ENCODE results near the gene KLK13. TPM values are rescaled to one million over a fixed set of nuclear protein-coding genes. Genes with fewer than 3 reads are reported as not detected.

The KLK13 gene
- total RNA-seq, 2 experiments from 2014 or later, result not detected

- ATAC-seq (ENCODE audit: poor library complexity) (no peak), DNase-seq (no peak)
- no peaks in the 10 kb centered on the region for H3K4me1 ChIP-seq (ENCODE audit: insufficient read depth, low read length)
- H3K27me3 Mint-ChIP-seq, result peaks cover 28% of the 10 kb centered on the region
- no peak within 1 kb of the TSS for H3K27ac Mint-ChIP-seq
- peaks cover 0 to 4% of the 10 kb centered on the region in 2 experiments for H3K9me3 ChIP-seq (ENCODE audit: control insufficient read depth in 1 of 2, insufficient read depth in 1 of 2, low read length in 2 of 2)
- no peak for TF ChIP-seq CTCF (IDR thresholded peaks at IDR 0.05)
- H3K4me3 Mint-ChIP-seq, result no peak within 1 kb of the TSS
- ChIA-PET POLR2A (no interaction called here), CTCF (no interaction called here)
- H3K9me3 Mint-ChIP-seq, result no peaks in the 10 kb centered on the region
- no peak within 1 kb of the TSS for H3K4me3 ChIP-seq (ENCODE audit: low read length)
- H3K27me3 ChIP-seq (ENCODE audit: control insufficient read depth in 1 of 2, insufficient read depth in 2 of 2, low read length in 2 of 2), result peaks cover 2 to 4% of the 10 kb centered on the region in 2 experiments
- no peaks in the 10 kb centered on the region for H3K36me3 Mint-ChIP-seq (ENCODE audit: low read depth)
- intact Hi-C loops (cut with DNase I, micrococcal nuclease), result no loop called here
- H3K27ac ChIP-seq (ENCODE audit: low read depth in 1 of 2, low read length in 2 of 2), result no peak within 1 kb of the TSS
- H3K36me3 ChIP-seq (ENCODE audit: insufficient read depth, low read length), result no peaks in the 10 kb centered on the region
- no peaks in the 10 kb centered on the region for H3K4me1 Mint-ChIP-seq (ENCODE audit: low read depth)
Observed at GRCh38 chr19:51034704-51035103, 30.2 kb downstream of the KLK13 start, which contains the start of gene KLK12. Gene KLK12 (minus strand): TSS chr19:51035002. CDS start chr19:51034621, 381 bp downstream.

- H3K36me3 ChIP-seq (ENCODE audit: insufficient read depth, low read length), result no peaks in the 10 kb centered on the region
- H3K4me1 ChIP-seq (ENCODE audit: insufficient read depth, low read length), result no peaks in the 10 kb centered on the region
- ChIA-PET CTCF (no interaction called here), POLR2A (no interaction called here)
- intact Hi-C loops (cut with DNase I, micrococcal nuclease), result no loop called here
- H3K4me3 Mint-ChIP-seq, result no peak overlapping the region
- no peak for TF ChIP-seq CTCF (IDR thresholded peaks at IDR 0.05)
- H3K9me3 ChIP-seq (ENCODE audit: control insufficient read depth in 1 of 2, insufficient read depth in 1 of 2, low read length in 2 of 2), result peaks cover 0 to 4% of the 10 kb centered on the region in 2 experiments
- no peaks in the 10 kb centered on the region for H3K9me3 Mint-ChIP-seq
- no peaks in the 10 kb centered on the region for H3K36me3 Mint-ChIP-seq (ENCODE audit: low read depth)
- H3K4me3 ChIP-seq (ENCODE audit: low read length), result no peak overlapping the region
- peaks cover 2 to 15% of the 10 kb centered on the region in 2 experiments for H3K27me3 ChIP-seq (ENCODE audit: control insufficient read depth in 1 of 2, insufficient read depth in 2 of 2, low read length in 2 of 2)
- H3K27ac Mint-ChIP-seq, result no peak overlapping the region
- H3K4me1 Mint-ChIP-seq (ENCODE audit: low read depth), result no peaks in the 10 kb centered on the region
- ATAC-seq (ENCODE audit: poor library complexity), result no peak
- H3K27ac ChIP-seq (ENCODE audit: low read depth in 1 of 2, low read length in 2 of 2), result no peak overlapping the region
- H3K27me3 Mint-ChIP-seq, result peaks cover 49% of the 10 kb centered on the region
- DNase-seq, result no peak
Observed at GRCh38 chr19:51031880-51032225, 33.0 kb downstream of the KLK13 start.

GRCh38 chr19:51031220-51031879, 33.5 kb downstream of the KLK13 start:
- Histone ChIP-seq H3K4me3 (ENCODE audit: low read length) (no peak overlapping the region), H3K27me3 (ENCODE audit: control insufficient read depth in 1 of 2, insufficient read depth in 2 of 2, low read length in 2 of 2) (peaks cover 2 to 16% of the 10 kb centered on the region in 2 experiments), H3K9me3 (ENCODE audit: control insufficient read depth in 1 of 2, insufficient read depth in 1 of 2, low read length in 2 of 2) (peaks cover 0 to 4% of the 10 kb centered on the region in 2 experiments), H3K4me1 (ENCODE audit: insufficient read depth, low read length) (no peaks in the 10 kb centered on the region), H3K36me3 (ENCODE audit: insufficient read depth, low read length) (no peaks in the 10 kb centered on the region), H3K27ac (ENCODE audit: low read depth in 1 of 2, low read length in 2 of 2) (no peak overlapping the region)
- no peak for TF ChIP-seq CTCF (IDR thresholded peaks at IDR 0.05)
- H3K27ac Mint-ChIP-seq, result no peak overlapping the region
- H3K36me3 Mint-ChIP-seq (ENCODE audit: low read depth), result no peaks in the 10 kb centered on the region
- ChIA-PET POLR2A (no interaction called here), CTCF (no interaction called here)
- ATAC-seq (ENCODE audit: poor library complexity) (no peak), DNase-seq (no peak)
- intact Hi-C loops (cut with DNase I, micrococcal nuclease), result no loop called here
- H3K4me3 Mint-ChIP-seq, result no peak overlapping the region
- H3K27me3 Mint-ChIP-seq, result peaks cover 54% of the 10 kb centered on the region
- H3K9me3 Mint-ChIP-seq, result no peaks in the 10 kb centered on the region
- no peaks in the 10 kb centered on the region for H3K4me1 Mint-ChIP-seq (ENCODE audit: low read depth)

Measured in CD4-positive, alpha-beta T cell (primary cell).